Tibial nerve (tissue), 4 donors: ENCODE results near the gene TACSTD2.

Experiments used
- EP300 ChIP-seq, 2 donors: sonication (generic); formaldehyde crosslinking; IDR thresholded peaks; one replicate each; pipeline ENCODE4 v1.6.1; 2017; ENCODE audit warnings: antibody characterized with exemption in 2 of 2, mild to moderate bottlenecking in 1 of 2
- POLR2A ChIP-seq, 2 donors: fragments of 450-650 bp; IDR thresholded peaks; one replicate each; pipeline ENCODE4 v1.6.1; 2017; ENCODE audit warnings: antibody characterized with exemption in 2 of 2, mild to moderate bottlenecking in 2 of 2, moderate library complexity in 2 of 2
- TF ChIP-seq, protein P1 (sequence below), 5 experiments: fragments of 200-600 bp in 3 of 5; fragments of 450-650 bp in 2 of 5; sonication (generic) in 3 of 5; IDR thresholded peaks; one replicate each; pipeline ENCODE4 v1.5.1; 2016 to 2019; ENCODE audit warnings: antibody characterized with exemption in 5 of 5, mild to moderate bottlenecking in 3 of 5, moderate library complexity in 2 of 5

DNA sequence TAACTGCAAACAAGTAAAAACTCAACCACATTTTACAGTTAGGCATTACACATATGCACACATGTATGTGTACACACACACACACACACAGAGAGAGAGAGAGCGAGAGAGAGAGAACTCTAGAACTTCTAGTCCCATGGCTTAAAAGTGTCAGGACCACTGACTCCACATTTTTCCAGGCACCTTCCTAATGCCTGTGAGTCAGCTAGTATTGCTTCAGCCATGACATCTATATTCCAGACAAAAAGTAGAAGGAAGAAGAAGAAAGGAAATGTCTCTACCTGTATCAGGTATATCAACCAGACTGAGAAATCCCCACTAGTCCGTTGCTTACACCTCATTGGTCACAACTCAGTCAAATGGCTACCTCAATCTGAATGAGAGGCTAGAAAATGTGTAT, 31.9 kb upstream of the TACSTD2 start:
- TF ChIP-seq, protein P1, sequence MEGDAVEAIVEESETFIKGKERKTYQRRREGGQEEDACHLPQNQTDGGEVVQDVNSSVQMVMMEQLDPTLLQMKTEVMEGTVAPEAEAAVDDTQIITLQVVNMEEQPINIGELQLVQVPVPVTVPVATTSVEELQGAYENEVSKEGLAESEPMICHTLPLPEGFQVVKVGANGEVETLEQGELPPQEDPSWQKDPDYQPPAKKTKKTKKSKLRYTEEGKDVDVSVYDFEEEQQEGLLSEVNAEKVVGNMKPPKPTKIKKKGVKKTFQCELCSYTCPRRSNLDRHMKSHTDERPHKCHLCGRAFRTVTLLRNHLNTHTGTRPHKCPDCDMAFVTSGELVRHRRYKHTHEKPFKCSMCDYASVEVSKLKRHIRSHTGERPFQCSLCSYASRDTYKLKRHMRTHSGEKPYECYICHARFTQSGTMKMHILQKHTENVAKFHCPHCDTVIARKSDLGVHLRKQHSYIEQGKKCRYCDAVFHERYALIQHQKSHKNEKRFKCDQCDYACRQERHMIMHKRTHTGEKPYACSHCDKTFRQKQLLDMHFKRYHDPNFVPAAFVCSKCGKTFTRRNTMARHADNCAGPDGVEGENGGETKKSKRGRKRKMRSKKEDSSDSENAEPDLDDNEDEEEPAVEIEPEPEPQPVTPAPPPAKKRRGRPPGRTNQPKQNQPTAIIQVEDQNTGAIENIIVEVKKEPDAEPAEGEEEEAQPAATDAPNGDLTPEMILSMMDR (IDR thresholded peaks at IDR 0.05), result no peak
- no peak for TF ChIP-seq EP300 (IDR thresholded peaks at IDR 0.05)
- TF ChIP-seq POLR2A (IDR thresholded peaks at IDR 0.05), result no peak
